A549 treated with AZD2906 at 1 μM for 4 hours (cell line): ENCODE measurements around the gene UQCRH. TPM values are rescaled to one million over a fixed set of nuclear protein-coding genes. Genes with fewer than 3 reads are reported as not detected.

Experiments
- total RNA-seq: library from RNA; stranded (reverse); fragments of 200-300 nt; extraction: Qiagen RNA extraction; gene quantifications from 5 replicates; pipeline ENCODE4 v1.2.3, GENCODE V29; 2022

The UQCRH gene
- 383 to 522 TPM (median 404 TPM) in 5 replicates for total RNA-seq

GRCh38 chr1:46303038-46303871 lies at the start of gene UQCRH, which contains the start of gene LRRC41:
TSS of gene UQCRH (plus strand) at chr1:46303698. CDS start at chr1:46303767, 69 bp downstream.
TSS of gene LRRC41 (minus strand) at chr1:46303616. CDS start at chr1:46303322, 294 bp downstream.

DNA sequence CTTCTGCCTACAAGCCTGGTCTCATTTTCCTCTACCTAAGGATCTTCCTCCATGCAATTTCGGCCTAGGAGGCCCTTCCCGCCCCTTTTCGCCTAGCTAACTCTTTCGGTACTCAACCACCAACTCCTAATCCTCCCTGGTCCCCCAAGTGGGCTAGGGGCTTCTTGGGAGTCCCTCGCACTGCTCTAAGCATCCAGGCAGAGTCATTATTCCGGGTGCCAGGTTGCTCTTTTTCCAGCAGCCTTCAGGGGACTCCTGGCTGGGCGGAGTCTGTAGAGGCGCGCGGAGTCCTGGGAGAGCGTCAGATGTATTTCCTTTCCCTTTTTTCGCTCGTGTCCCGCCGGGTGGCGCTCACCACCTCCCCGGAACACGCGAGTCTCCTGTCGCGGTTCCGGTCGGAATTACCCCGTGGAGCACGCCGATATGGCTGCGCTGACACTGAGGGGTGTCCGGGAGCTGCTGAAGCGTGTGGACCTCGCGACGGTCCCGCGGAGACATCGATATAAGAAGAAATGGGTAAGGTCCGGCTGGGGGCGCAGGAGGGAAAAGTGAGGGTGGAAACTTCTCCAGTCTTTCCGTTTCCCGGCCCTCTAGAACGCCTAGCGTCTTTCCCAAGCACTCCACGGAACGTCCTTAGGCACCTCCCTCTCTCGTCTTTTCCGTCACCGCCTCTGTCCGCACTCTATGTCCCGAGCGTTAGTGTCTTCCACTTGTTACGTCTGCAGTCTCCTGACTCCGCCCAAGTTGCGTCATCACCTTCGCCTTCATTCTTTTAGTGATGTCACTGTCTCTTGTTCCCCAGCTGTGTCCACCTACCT lies 37.1 kb downstream of the UQCRH start, which contains the start of gene NSUN4:
Gene NSUN4, plus strand, starts transcription at position 404 of the 818 bp plus-strand sequence. Its CDS starts 20 bp downstream, at position 424.

Other genes with a start within 250 kb of the UQCRH start
- 1.3 to 2.0 TPM (median 1.5 TPM) in 5 replicates for gene PIK3R3, start 171.1 kb upstream of the UQCRH start, total RNA-seq
- 1.5 to 3.8 TPM (median 2.6 TPM) in 5 replicates for gene TSPAN1, start 128.6 kb upstream of the UQCRH start, total RNA-seq
- not detected in 5 replicates for gene P3R3URF, start 127.2 kb upstream of the UQCRH start, total RNA-seq
- gene POMGNT1, start 105.3 kb upstream of the UQCRH start, total RNA-seq, result 38.0 to 45.8 TPM (median 41.7 TPM) in 5 replicates
- not detected in 5 replicates for gene LURAP1, start 100.4 kb upstream of the UQCRH start, total RNA-seq
- gene RAD54L, start 55.9 kb upstream of the UQCRH start, total RNA-seq, result 9.5 to 11.5 TPM (median 11.1 TPM) in 5 replicates
- gene LRRC41, start 82 bp upstream of the UQCRH start, total RNA-seq, result 36.6 to 42.8 TPM (median 41.8 TPM) in 5 replicates
- 11.1 to 14.3 TPM (median 12.9 TPM) in 5 replicates for gene NSUN4, start 37.1 kb downstream of the UQCRH start, total RNA-seq
- gene FAAH, start 90.6 kb downstream of the UQCRH start, total RNA-seq, result 0.46 to 1.1 TPM (median 0.62 TPM) in 5 replicates
- 0.49 to 0.93 TPM (median 0.82 TPM) in 5 replicates for gene DMBX1, start 186.1 kb downstream of the UQCRH start, total RNA-seq
- gene KNCN, start 247.9 kb downstream of the UQCRH start, total RNA-seq, result not detected in 5 replicates